T-cell (primary cell): Measurements from ENCODE around the gene PDSS2. TPM values are rescaled to one million over a fixed set of nuclear protein-coding genes. Genes with fewer than 3 reads are reported as not detected.
"Not testable (repeated sequence)": the region's sequence is repeated elsewhere in the genome, so short reads cannot be mapped to it uniquely, and the experiment has no call there.

Source experiments
- ATAC-seq, 4 experiments: fragments of 200-7000 bp in 3 of 4; fragments of 150-1000 bp in 1 of 4; cut with Tn5 transposase; replicated peaks in 1 of 4; 1 replicate in 3 of 4; 2 replicates in 1 of 4; pipeline ENCODE4 v1.10.0; 2021; ENCODE audit warnings: moderate library complexity in 3 of 4, mild to moderate bottlenecking in 2 of 4, moderate number of reproducible peaks in 1 of 4
- CTCF ChIA-PET, 2 donors: fragments of 300-600 bp; sonication (Branson Sonifier 250); formaldehyde crosslinking; loops; one replicate each; lab custom pipeline; 2022; ENCODE audit warnings: antibody characterized with exemption in 2 of 2; lab: Charles Lee
- POLR2A ChIA-PET, 2 donors: fragments of 300-600 bp; sonication (Branson Sonifier 250); formaldehyde crosslinking; loops; one replicate each; lab custom pipeline; 2022; ENCODE audit warnings: antibody characterized with exemption in 2 of 2; lab: Charles Lee
- DNase-seq, 35 experiments: peaks; one replicate each; pipeline versions ENCODE4 v3.0.0 to v3.0.0-alpha.2; 2013 to 2023
- H3K27ac ChIP-seq: one replicate; pipeline ENCODE4 v1.5.1; 2013; ENCODE audit warnings: low read length
- H3K27me3 ChIP-seq, 2 experiments: replicated peaks in 1 of 2; 1 replicate in 1 of 2; 2 replicates in 1 of 2; pipeline versions ENCODE4 v1.6.1 to v1.7.0; 2013; ENCODE audit warnings: low read length in 1 of 2, mixed read lengths in 1 of 2; ENCODE audit not compliant: control insufficient read depth in 2 of 2, insufficient read depth in 2 of 2; ENCODE audit errors: extremely low read depth in 1 of 2
- H3K36me3 ChIP-seq, 2 donors: 1 replicate in 1 of 2; 2 replicates in 1 of 2; pipeline versions ENCODE4 v1.6.1 to v1.7.0; 2013; ENCODE audit warnings: low read length in 1 of 2; ENCODE audit not compliant: control insufficient read depth in 2 of 2, insufficient read depth in 1 of 2; ENCODE audit errors: extremely low read depth in 1 of 2
- H3K4me1 ChIP-seq, 2 experiments: 1 replicate in 1 of 2; 2 replicates in 1 of 2; pipeline versions ENCODE4 v1.6.1 to v1.7.0; 2013; ENCODE audit warnings: low read length in 2 of 2, mixed read lengths in 1 of 2; ENCODE audit not compliant: insufficient read depth in 2 of 2, control insufficient read depth in 1 of 2; ENCODE audit errors: extremely low read depth in 1 of 2
- H3K4me3 ChIP-seq, 2 donors: 1 replicate in 1 of 2; 2 replicates in 1 of 2; pipeline versions ENCODE4 v1.5.1 to v1.7.0; 2013; ENCODE audit warnings: mild to moderate bottlenecking in 2 of 2, low read length in 1 of 2, moderate library complexity in 1 of 2; ENCODE audit not compliant: control insufficient read depth in 1 of 2; ENCODE audit errors: extremely low read depth in 1 of 2
- H3K9me3 ChIP-seq: 2 replicates; pipeline ENCODE4 v1.7.0; 2013
- H3K27ac Mint-ChIP-seq, 2 donors: one replicate each; pipeline ENCODE4 v1.8.0; 2020 to 2021; ENCODE audit warnings: mild to moderate bottlenecking in 2 of 2, mixed read lengths in 2 of 2
- H3K27me3 Mint-ChIP-seq, 2 donors: one replicate each; pipeline ENCODE4 v1.8.0; 2021 to 2022; ENCODE audit warnings: mixed read lengths in 2 of 2
- H3K36me3 Mint-ChIP-seq: one replicate; pipeline ENCODE4 v1.8.0; 2021; ENCODE audit warnings: mixed read lengths
- H3K4me1 Mint-ChIP-seq, 3 donors: one replicate each; pipeline ENCODE4 v1.8.0; 2020 to 2022; ENCODE audit warnings: mixed read lengths in 3 of 3, mild to moderate bottlenecking in 1 of 3
- H3K4me3 Mint-ChIP-seq, 3 donors: one replicate each; pipeline ENCODE4 v1.8.0; 2020 to 2022; ENCODE audit warnings: mild to moderate bottlenecking in 3 of 3, mixed read lengths in 3 of 3, moderate library complexity in 3 of 3
- H3K9me3 Mint-ChIP-seq, 3 donors: one replicate each; pipeline ENCODE4 v1.8.0; 2020 to 2022; ENCODE audit warnings: mixed read lengths in 3 of 3
- WGBS: methylation state at CpG from one replicate; pipeline ENCODE4 v1.1.5; 2013; ENCODE audit warnings: missing lambda C conversion rate; ENCODE audit not compliant: insufficient coverage; 5-methylcytosine and 5-hydroxymethylcytosine counted together
- total RNA-seq, 35 experiments: library from RNA in 6 of 35; stranded (reverse) in 6 of 35; fragments of 120-200 nt in 1 of 35; gene quantifications; one replicate each; pipeline versions ENCODE4 v1.2.1 to v1.2.4 and lab custom pipeline; 2013 to 2026

PDSS2 gene
- total RNA-seq, 5 donors from 2014 or later (not counting 1 experiment from before 2014, with no cell fraction given) = 10.8 to 13.6 (median 11.8) TPM

- Mint-ChIP-seq H3K9me3 (no peaks in the 10 kb centered on the region), H3K4me1 (peaks cover 0 to 15% (median 5%) of the 10 kb centered on the region in 3 donors), H3K27ac (no peak overlapping the region), H3K4me3 (no peak overlapping the region), H3K36me3 (peaks cover 8% of the 10 kb centered on the region), H3K27me3 (no peaks in the 10 kb centered on the region)
- no peak overlapping the region for H3K27ac ChIP-seq
- WGBS = no CpG with 5 or more reads among the region's 4 CpGs
- no peak overlapping the region for H3K4me3 ChIP-seq
- ChIA-PET POLR2A (no interaction called here), CTCF (interaction anchor here (0.5 to 0.8 kb wide), 3 partner anchors 53 to 183 kb away, joined by 3 to 5 read pairs (median 3); no protein-coding TSS in a partner anchor)
- no peak for DNase-seq
- ATAC-seq = no peak
- no peaks in the 10 kb centered on the region for H3K36me3 ChIP-seq
- H3K27me3 ChIP-seq = no peaks in the 10 kb centered on the region
- no peaks in the 10 kb centered on the region for H3K9me3 ChIP-seq
- H3K4me1 ChIP-seq = no peaks in the 10 kb centered on the region
These were observed 166.0 kb downstream of the PDSS2 start for GRCh38 chr6:107293350-107293749.

- 92% methylated on average over 6 of the region's 6 CpGs for WGBS
- Histone ChIP-seq H3K4me3 (no peak overlapping the region), H3K27me3 (no peaks in the 10 kb centered on the region), H3K27ac (no peak overlapping the region), H3K4me1 (no peaks in the 10 kb centered on the region), H3K36me3 (no peaks in the 10 kb centered on the region), H3K9me3 (no peaks in the 10 kb centered on the region)
- ATAC-seq (no peak), DNase-seq (no peak)
- no peak overlapping the region for H3K27ac Mint-ChIP-seq
- no peak overlapping the region for H3K4me3 Mint-ChIP-seq
- H3K36me3 Mint-ChIP-seq = peaks cover 9% of the 10 kb centered on the region
- no peaks in the 10 kb centered on the region for H3K9me3 Mint-ChIP-seq
- no peaks in the 10 kb centered on the region for H3K27me3 Mint-ChIP-seq
- peaks cover 0 to 19% (median 5%) of the 10 kb centered on the region in 3 donors for H3K4me1 Mint-ChIP-seq
- ChIA-PET POLR2A (no interaction called here), CTCF (interaction anchor here (0.5 to 0.8 kb wide), 2 partner anchors 52 to 96 kb away, joined by 3 to 5 read pairs; no protein-coding TSS in a partner anchor)
These were observed 166.6 kb downstream of the PDSS2 start for GRCh38 chr6:107292715-107293271.

- H3K9me3 ChIP-seq = no peaks in the 10 kb centered on the region
- ChIA-PET POLR2A (no interaction called here), CTCF (interaction anchor here in 1 of 2 donors (0.6 kb wide), 1 partner anchor 1012 kb away, joined by 3 read pairs; no protein-coding TSS in a partner anchor)
- H3K27me3 Mint-ChIP-seq = no peaks in the 10 kb centered on the region
- ATAC-seq = no peak
- H3K9me3 Mint-ChIP-seq = no peaks in the 10 kb centered on the region
- H3K27ac ChIP-seq = no peak overlapping the region
- DNase-seq = no peak
- no peaks in the 10 kb centered on the region for H3K4me1 ChIP-seq
- H3K4me3 ChIP-seq = no peak overlapping the region
- no peak overlapping the region for H3K27ac Mint-ChIP-seq
- H3K4me3 Mint-ChIP-seq = no peak overlapping the region
- WGBS = 100% methylated on average over 3 of the region's 3 CpGs
- no peaks in the 10 kb centered on the region for H3K36me3 ChIP-seq
- H3K36me3 Mint-ChIP-seq = peaks cover 5% of the 10 kb centered on the region
- no peaks in the 10 kb centered on the region for H3K27me3 ChIP-seq
- H3K4me1 Mint-ChIP-seq = peaks cover 0 to 20% (median 5%) of the 10 kb centered on the region in 3 donors
These were observed 168.9 kb downstream of the PDSS2 start for GRCh38 chr6:107290491-107290890.

- H3K27ac Mint-ChIP-seq, H3K36me3 Mint-ChIP-seq, ATAC-seq, POLR2A ChIA-PET, H3K27ac ChIP-seq, CTCF ChIA-PET, H3K9me3 Mint-ChIP-seq, H3K4me1 ChIP-seq, DNase-seq, H3K4me3 ChIP-seq, H3K27me3 Mint-ChIP-seq, H3K27me3 ChIP-seq, H3K36me3 ChIP-seq, H3K9me3 ChIP-seq, H3K4me3 Mint-ChIP-seq: not testable (repeated sequence)
- 94% methylated on average over 2 of the region's 9 CpGs for WGBS
- H3K4me1 Mint-ChIP-seq = peaks cover 0 to 25% (median 5%) of the 10 kb centered on the region in 3 donors
These were observed 170.1 kb downstream of the PDSS2 start for GRCh38 chr6:107289258-107289657.

GRCh38 chr6:107285683-107286082, 173.7 kb downstream of the PDSS2 start:
- H3K4me3 Mint-ChIP-seq, DNase-seq, H3K36me3 ChIP-seq, H3K27ac ChIP-seq, H3K27ac Mint-ChIP-seq, H3K27me3 Mint-ChIP-seq, H3K4me3 ChIP-seq, CTCF ChIA-PET, H3K27me3 ChIP-seq, H3K9me3 ChIP-seq, H3K9me3 Mint-ChIP-seq, H3K4me1 ChIP-seq, POLR2A ChIA-PET, ATAC-seq, H3K36me3 Mint-ChIP-seq: not testable (repeated sequence)
- WGBS = 100% methylated on average over 2 of the region's 6 CpGs
- peaks cover 0 to 12% (median 0%) of the 10 kb centered on the region in 3 donors for H3K4me1 Mint-ChIP-seq

GRCh38 chr6:107284805-107285204, 174.6 kb downstream of the PDSS2 start:
- no peak overlapping the region for H3K4me3 Mint-ChIP-seq
- Histone ChIP-seq H3K9me3 (no peaks in the 10 kb centered on the region), H3K4me1 (no peaks in the 10 kb centered on the region), H3K27ac (no peak overlapping the region), H3K4me3 (no peak overlapping the region), H3K36me3 (no peaks in the 10 kb centered on the region), H3K27me3 (no peaks in the 10 kb centered on the region)
- POLR2A ChIA-PET = no interaction called here
- WGBS = 89% methylated on average over 1 of the region's 1 CpG
- CTCF ChIA-PET = no interaction called here
- no peaks in the 10 kb centered on the region for H3K27me3 Mint-ChIP-seq
- H3K27ac Mint-ChIP-seq = no peak overlapping the region
- H3K4me1 Mint-ChIP-seq = peaks cover 0 to 12% (median 0%) of the 10 kb centered on the region in 3 donors
- DNase-seq = no peak
- ATAC-seq = no peak
- H3K36me3 Mint-ChIP-seq = peaks cover 5% of the 10 kb centered on the region
- H3K9me3 Mint-ChIP-seq = no peaks in the 10 kb centered on the region
